SIG-M5 (cell line): ENCODE measurements around the gene POTEJ.
"Not testable (repeated sequence)": the region's sequence is repeated elsewhere in the genome, so short reads cannot be mapped to it uniquely, and the experiment has no call there.

Source experiments
- DNase-seq: peaks from one replicate; lab custom pipeline; 2025; lab: John Stamatoyannopoulos, UW

Gene POTEJ

DNA sequence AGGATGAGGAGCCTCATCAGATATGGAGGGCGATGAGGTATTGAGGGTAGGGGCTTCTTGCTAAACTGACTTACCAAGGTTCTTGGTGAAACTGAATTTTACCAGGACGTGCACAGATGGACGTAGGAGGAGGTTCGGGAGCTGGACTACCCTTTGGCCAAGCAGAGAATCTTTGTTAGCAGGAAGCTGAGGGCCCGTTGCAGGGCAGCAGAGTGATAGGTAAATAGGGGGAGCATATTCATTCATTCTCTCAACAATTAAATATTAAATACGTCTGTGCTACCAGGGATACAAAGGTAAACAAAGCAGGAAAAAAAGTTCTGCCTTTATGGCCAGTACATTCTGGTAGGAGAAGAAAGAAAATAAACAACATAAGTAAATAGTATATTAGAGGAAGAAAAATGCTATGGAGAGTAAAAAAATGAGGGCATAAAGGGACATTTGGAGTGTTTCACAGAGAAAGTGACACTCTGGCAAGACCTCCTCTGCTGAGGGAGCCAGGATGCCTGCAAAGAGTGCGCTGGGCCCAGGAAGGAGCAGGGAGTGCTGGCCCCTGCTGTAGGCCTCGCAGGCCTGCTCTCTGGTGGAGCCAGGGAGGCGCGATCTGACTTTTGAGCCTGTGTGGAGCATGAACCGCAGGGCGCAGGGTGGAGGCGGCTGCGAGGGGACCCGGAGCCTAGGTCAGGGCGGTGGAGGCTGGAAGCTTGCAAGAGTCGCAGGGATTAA, 2.8 kb upstream of the POTEJ start:
- not testable (repeated sequence) for DNase-seq

DNA sequence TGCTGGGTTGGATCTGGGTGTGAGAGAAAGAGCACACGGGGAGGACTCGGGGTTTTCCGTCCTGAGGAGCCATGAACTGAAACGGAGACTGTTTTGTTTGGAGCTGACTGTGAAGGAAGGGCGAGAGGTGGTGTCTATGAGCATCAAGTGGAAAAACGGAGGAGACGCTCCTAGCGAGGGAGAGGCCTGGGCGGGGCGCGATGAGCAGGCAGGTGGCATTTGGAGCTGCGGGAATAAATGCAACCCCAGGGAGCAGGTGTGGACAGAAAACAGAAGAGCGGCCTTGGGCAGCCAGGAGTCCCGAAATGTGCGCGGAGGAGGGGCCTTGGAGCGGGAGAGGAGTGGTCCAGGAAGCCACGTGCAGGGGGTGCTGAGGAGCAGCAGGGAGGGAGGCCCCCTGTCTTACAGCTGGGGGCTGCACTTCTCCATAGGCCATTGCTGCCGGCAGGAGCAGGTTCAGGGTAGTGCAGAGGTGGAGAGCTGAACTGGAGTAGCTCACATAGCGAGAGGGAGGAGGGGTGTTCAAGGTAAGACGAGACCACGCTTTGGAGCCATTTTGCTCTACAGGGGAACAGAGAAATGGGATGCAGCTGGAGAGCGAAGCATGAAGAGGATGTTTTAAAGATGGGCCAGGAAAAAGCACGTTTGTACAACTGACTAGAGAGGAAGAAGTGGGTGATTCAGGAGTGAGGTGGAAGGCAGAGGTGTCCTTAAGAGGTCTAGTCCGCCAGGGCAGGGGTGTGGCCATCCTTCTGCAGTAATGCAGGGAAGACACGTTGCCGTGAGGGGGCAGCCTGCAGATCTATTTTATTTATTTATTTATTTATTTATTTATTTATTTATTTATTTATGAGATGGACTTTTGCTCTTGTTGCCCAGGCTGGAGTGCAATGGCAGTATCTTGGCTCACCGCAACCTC, 2.0 kb upstream of the POTEJ start:
- DNase-seq, result not testable (repeated sequence)

DNA sequence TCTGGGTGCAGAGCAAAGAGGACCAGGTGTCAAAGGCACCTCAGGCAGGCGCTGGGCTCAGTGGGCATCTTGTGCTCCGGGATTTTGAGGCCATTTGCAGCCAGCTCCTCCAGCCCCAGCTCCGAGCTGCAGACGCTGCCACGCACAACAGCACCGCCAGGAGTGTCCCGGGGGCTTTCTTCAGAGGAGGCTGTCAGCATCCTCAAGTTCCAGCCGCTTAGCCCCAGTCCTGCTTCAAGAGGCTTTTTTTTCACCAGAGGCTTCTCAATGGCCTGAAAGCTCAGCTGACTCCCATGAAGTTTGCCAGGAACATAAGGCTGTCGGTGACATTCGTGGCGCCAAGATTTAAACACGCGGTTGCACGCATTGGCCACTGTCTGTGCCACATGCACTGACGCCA, 754 bp upstream of the POTEJ start:
- DNase-seq, result not testable (repeated sequence)

DNA sequence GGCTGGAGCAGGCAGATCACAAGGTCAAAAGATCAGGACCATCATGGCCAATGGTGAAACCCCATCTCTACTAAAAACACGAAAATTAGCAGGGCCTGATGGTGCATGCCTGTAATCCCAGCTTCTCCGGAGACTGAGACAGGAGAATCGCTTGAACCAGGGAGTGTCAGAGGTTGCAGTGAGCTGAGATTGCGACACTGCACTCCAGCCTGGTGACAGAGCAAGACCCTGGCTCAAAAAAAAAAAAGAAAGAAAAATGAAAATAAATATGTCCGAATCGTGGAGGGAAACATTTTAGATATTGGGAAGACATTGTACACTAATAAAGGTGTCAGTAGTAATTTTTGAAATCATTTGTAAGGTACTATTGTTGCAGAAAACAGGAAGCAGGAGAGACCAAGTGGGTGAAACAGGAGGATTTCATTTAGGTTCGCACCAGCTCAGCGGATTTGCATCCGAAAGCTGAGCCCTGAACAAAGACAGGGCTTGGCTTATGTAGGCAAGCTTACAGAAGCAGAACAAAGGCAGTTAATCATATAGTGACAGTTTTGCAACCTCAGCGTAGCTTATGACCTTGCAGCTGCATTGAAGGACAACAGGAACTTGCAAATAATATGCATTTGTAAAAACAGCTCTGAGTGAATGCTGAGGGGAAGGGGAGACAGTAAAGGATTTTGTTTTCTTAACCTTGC, 17.7 kb downstream of the POTEJ start:
- not testable (repeated sequence) for DNase-seq

DNA sequence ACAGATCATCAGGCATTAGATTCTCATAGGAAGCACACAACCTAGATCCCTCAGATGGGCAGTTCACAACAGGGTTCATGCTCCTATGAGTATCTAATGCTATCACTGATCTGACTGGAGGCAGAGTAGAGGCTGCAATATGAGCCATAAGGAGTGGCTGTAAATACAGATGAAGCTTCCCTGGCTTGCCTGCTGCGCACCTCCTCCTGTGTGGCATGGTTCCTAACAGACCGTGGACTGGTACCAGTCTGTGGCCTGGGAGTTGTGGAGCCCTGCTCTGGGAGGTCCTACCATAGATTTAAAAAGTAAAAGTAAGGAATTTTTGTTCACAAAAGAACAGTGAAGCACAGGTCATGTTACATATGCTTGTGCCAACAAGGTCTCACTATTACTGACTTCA, 27.7 kb downstream of the POTEJ start:
- DNase-seq, result not testable (repeated sequence)

DNA sequence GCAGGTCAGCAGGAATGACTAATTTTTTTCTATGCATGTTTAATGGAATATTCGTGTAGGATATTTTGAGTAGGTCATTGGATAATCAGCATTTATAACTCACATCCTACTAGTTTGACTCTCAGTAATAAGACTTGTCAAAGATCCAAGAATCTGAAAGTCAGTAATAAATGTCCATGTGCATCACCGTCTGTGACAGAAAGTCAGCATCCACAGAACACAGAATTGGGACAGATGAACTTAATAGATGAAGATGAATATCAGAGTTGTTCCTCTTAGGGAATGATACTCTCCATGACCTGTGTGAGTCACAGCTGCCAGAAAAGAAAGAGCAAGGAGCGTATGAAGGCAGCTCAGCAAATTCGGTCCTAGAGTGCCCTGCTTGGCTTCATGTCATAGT, 30.4 kb downstream of the POTEJ start:
- not testable (repeated sequence) for DNase-seq

DNA sequence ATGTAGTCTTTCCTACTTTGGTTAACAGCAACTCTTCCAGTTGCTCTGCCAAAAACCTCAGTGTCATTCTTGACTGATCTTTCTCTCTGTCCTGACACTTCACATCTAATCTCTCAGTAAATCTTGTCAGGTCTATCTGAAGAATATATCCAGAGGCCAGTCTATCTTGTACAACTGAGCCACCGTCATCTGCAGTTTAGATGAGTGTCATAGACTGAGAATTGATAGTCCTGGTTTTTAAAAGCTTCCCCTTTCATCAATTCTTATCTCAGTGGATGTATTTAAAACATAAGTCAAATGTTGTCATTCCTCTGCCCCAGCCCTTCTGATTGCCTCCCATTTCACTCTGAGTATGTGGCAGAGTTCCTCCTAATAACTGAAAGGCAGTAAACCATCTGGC, 38.0 kb downstream of the POTEJ start:
- not testable (repeated sequence) for DNase-seq

DNA sequence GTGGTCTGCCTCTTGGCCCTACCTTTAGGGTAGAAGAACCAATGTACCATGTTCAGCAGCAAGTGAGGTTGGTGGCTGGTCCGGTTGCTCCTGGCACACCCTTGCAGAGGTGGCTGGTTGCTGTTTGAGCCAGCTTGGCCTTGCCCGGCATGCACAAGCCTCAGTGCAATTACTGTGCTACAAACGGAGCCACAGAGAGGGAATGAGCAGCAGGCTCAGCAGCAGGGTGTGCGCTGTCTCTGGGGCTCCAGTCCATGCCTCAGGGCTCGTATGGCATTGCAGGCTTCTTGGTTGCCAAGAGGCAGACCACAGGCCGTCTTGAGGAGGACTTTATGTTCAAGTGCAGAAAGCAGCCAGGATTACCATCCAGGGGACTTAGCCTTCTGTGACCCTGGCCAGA, 53.3 kb downstream of the POTEJ start:
- DNase-seq, result not testable (repeated sequence)

DNA sequence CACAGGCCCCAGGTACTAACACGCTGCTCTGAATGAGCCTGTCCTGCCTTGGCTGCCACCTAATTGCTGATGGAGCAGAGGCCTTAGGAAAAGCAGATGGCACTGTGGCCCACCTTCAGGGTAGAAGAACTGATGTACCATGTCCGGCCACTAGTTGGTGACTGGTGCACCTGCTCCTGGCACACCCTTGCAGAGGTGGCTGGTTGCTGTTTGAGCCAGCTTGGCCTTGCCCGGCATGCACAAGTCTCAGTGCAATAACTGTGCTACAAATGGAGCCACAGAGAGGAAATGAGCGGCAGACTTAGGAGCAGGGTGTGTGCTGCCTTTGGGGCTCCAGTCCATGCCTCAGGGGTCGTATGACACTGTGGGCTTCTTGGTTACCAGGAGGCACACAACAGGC, 54.4 kb downstream of the POTEJ start:
- DNase-seq, result not testable (repeated sequence)

DNA sequence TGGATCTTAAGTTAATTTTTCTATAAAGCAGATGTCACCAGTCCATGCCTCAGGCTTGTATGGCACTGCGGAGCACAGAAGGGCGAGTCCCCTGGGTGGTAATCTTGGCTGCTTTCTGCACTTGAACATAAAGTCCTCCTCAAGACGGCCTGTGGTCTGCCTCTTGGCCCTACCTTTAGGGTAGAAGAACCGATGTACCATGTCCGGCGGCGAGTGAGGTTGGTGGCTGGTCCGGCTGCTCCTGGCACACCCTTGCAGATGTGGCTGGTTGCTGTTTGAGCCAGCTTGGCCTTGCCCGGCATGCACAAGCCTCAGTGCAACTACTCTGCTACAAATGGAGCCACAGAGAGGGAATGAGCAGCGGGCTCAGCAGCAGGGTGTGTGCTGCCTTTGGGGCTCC, 56.3 kb downstream of the POTEJ start:
- DNase-seq, result not testable (repeated sequence)

DNA sequence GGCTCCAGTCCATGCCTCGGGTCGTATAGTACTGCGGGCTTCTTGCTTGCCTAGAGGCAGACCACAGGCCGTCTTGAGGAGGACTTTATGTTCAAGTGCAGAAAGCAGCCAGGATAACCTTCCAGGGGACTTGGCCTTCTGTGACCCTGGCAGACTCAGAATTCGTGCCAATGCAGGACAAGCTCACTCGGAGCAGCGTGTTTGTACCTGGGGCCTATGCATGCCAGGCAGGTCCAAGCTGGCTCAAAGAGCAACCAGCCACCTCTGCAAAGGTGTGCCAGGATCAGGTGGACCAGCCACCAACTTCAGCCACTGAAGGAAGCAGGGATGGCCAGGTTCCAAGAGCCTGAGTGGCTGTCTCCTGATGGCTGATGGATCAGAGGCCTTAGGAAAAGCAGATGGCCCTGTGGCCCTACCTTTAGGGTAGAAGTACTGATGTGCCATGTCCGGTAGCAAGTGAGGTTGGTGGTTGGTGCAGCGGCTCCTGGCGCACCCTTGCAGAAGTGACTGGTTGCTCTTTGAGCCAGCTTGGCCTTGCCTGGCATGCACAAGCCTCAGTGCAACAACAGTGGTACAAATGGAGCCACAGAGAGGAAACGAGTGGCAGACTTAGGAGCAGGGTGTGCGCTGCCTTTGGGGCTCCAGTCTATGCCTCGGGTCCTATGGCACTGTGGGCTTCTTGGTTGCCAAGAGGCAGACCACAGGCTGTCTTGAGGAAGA, 58.9 kb downstream of the POTEJ start:
- not testable (repeated sequence) for DNase-seq

DNA sequence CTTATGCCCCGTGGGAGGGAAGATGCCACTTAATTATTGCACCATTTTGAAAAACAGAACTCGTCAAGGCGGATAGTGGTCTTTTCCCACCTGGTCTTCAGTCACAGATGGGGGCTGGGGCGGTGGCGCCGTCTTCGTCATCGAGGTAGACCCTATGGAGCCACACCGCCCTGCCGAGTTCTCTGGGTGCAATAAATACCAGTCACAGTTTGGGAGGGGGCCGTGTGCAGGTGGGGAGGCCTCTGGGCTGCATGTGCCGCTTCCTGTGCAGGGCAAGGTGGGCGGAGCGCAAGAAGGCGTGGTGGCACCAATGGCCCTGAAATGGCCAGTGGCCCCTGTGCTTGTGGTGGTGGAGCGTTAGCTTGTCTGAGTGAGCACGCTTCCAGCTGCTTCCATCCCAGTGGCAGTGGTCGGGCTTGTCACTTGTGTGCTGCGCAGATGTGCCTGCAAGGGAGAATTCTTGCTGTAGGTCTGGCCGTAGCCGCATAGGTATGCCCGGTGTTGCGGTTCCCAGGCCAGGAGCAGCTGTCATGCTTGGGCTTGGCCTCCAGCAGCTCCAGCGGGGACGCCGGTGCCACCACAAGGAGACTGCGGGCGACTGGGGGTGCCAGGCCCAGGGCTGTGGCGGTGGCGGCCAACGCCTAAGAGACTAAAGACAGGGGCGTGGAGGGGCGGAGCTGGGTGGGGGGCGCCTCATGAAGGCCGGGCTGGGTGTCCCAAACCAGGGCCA, 81.0 kb downstream of the POTEJ start:
- not testable (repeated sequence) for DNase-seq

DNA sequence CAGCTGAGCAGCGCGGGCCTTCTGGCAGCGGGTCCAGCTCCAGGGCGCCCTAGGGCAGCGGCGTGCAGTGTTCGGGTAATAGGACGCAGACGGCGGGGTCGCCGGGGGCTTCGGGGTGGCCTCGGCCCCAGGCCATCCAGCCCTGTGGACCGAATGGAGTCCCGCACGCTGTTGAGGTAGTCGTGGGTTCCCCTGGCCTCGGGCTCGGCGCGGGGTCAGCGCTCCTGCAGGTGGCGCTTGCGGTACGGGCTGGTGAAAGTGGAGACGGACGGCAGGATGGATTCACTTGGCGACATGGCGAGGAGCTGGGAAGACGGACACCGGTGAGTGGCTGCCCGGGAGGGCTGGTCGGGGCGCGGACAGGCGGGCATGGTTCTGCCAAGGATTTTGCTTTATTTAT, 82.2 kb downstream of the POTEJ start:
- DNase-seq, result not testable (repeated sequence)

DNA sequence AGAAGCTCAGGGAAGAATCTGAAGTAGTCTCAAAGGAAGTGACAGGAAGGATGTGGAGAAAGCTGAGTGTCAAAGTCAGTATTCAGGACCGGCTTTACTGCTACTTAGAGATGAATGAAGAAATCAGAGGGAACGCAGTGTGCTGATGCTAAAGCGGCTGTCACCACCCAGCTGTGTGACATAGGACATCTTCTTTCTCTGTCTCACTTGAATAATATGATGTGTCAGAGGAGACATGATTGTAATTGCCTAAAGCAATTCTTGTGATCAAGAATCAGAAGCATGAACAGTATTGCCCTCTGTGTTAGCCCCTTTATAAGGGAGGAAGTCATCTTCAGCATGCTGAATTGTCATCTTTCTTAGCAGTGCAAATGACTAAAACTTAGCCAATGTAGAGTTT, 92.0 kb downstream of the POTEJ start:
- not testable (repeated sequence) for DNase-seq
